ENCODE measurements around the gene IGFBP7. TPM values are rescaled to one million over a fixed set of nuclear protein-coding genes. Genes with fewer than 3 reads are reported as not detected.

The IGFBP7 gene
- total RNA-seq, 1 donor from 2014 or later, result 68.7 TPM

DNA sequence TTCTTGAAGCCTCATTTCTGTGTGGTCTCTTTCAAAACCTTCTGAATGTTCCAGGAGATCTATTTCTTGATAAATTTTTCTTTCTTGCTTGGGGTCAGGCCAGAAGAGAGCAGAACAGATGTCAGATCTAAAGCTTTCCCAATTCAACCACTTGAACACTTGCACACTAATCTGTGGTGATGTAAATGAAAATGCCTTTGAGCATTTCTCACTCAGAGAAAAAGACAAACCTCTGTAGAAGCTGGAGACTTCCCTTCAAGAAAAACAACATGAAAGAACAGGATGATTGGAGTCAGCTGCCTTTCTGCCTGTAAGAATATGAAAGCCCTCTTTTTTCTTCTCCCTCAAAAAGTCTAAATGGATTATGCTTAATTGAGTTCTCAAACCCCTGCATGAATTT, 11.2 kb downstream of the IGFBP7 start:
- no peak for ATAC-seq

DNA sequence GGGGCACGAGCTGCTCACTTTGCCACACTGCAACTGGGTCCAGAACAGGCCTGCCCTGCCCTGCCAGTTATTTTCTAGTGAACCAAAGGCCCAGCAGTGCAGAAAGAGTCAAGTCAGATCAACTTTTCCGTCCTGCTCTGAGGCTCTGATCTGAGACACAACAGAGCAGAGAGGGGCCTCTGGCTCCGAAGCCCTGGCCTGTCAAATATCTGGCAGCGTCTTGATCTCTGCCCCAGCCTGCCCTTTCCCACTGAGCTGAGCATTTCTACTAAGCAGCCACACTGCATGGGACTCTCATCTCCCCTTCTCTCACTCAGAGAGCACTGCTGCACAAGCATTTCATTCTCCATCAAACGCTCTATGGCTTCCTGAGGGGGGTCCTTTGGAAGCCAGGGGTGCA, 11.8 kb downstream of the IGFBP7 start:
- DNase-seq (ENCODE audit: low spot score) (no peak), ATAC-seq (no peak)

More for the DNA sequence above, 11.2 kb downstream of the IGFBP7 start:
- DNase-seq (ENCODE audit: low spot score), result no peak

DNA sequence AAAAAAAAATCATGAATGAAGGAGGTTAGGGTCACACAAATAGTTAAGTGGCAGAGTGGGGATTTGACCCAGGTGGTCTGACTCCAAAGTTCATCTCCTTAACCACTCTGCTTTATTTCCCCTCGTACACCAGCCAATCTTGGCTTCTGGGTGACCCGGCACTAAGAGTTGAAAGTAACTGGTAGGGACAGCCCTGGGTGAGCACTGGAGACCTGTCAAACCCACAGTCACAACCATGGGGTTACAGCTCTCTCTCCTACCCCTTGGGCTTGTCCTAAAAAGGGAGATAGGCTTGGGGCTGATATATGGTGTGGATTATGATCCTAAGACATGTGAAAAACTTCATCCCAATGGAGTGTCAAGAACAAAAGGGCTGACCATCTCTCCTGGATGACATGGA, 12.5 kb downstream of the IGFBP7 start:
- DNase-seq (ENCODE audit: low spot score), result no peak
- no peak for ATAC-seq

DNA sequence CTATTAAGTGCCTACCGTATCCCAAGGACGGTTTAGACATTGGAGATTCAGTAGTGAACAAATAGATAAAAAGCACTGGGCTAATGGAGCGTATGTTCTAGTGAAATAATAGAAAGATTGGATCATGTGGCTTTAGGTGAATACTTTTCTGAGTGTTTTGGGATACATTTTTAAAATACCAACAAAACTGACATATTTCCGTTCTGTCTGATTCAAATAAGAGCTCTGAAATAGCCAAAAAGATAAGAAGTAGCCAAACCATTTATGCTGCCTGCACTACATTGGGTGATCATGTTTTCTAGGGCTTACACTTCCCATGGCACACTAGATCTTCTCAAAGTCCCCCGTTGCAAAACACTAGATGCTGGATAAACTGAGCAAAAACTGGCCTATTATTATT, 14.2 kb downstream of the IGFBP7 start:
- DNase-seq (ENCODE audit: low spot score) (no peak), ATAC-seq (no peak)

DNA sequence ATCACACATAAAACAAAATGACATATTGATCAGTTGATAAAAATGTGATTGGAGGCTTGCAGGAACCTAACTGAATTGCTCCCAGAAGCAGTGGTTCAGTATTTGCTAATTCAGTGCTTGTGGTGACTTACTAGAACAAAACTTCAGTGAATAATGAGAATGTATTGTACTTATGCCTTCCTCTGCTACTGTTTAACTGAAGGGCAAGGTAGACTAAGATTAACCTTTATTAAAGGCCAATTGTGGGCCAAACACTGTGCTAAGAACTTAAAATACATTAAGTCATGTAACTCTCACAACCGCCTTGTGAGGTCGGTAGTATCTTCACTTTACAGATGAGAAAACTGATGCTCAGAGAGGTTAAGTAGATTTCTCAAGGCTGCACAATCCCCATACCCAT, 14.9 kb downstream of the IGFBP7 start:
- DNase-seq (ENCODE audit: low spot score) (no peak), ATAC-seq (no peak)

DNA sequence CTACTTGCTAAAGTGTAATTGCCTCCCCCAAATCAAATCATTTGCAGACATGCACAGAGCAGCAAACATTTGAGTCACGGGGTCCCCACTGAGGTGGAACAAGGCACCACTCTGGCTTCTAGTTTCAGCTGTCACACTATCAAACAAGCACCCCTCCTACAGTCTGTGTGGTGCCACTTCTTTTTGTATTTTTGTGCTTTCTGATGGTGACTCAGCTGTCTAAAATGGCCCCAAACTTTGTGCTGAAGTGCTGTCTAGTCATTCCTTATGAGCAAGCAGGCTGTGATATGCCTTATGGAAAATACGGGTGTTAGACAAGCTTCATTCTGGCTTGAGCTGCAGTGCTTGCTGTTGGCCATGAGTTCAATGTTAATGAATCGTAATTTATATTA, 15.4 kb downstream of the IGFBP7 start:
- DNase-seq (ENCODE audit: low spot score) (no peak), ATAC-seq (no peak)

DNA sequence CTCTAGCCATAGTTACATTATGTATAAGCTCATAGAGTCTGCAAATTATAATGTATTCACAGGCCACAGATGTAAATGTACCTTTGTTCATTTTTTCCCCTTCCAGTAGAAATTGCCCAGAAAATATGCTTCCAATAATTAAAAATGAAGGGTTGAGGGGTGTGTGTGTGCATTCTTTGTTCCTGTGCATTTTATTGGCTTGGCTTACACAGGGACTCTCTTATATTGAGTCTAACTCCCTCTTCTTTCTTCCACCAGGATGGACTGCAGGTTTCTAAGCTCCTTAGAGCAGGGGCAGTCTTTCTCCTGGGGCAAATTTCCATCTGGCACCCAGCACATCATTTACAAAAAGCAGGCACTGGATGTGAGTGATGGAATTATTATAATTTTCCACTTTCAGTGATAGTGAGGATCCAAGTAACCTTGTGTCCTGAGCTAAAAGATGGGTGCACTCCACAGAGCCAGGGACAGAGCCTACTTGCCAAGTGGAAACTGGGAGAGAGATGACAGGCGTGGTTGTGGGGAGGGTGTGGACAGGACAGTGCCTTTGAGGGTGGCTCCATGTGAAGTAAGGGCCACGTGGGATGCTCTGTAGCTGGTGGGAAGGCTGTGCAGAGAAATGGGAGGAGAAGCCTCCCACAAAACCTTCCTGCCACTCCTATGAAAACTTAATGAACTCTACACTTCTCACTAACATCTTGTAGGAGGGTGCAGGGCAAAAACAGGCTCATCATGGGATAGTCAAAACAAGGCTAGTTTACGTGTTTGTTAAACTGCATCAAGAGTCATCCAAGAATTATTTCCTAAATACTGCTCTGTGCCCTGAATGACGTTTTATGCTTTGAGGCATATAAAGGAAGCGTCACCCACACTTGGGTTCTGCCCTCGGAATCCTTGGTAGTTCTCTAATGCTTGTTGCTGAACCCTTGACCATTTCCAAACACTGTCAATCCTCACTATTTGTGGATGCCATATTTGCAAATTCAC, 16.0 kb downstream of the IGFBP7 start:
- DNase-seq (ENCODE audit: low spot score) (no peak), ATAC-seq (peak; percentile 33)

DNA sequence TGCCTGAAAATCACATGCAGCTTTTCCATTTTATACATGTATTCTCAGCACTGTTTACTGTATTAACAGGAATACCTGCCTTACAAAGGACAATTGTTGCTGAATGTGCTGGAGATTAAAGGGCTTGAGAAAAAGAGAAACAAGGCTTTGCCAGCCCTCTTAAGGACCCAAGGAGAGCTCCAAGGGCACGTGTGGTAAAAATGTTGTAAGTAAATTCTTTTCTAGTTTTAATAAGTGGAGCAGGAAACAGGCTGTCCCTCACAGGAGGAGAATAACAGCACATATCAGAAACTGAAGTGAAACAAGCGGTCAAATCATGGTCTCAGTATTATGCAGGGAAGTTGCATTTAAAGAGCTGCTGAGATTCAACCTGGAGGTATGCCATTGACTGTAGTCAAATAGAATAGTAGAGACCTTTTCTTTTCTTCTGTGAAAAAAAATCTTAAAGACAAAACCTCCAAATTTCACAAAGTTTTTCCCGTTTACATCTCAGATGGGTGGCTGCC, 18.5 kb downstream of the IGFBP7 start:
- ATAC-seq (no peak), DNase-seq (ENCODE audit: low spot score) (no peak)

DNA sequence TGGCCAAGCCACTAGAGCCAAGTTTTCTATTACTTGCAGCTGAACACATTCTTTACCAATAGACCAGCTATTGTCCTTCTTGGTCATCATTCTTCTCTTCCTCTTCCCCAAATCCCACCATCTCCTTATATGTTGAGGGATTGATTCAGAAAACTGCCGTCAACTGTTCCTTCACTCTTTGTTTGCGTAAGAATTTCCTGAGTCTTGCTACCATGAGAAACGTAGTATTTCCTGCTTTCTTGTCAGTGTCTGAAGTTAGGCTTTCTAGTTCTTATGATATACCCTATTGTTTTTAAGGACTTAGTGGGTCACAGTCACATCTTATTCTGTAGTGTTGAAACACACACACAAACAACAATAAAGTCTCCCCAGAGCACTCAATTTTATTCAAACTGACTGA, 20.1 kb downstream of the IGFBP7 start:
- DNase-seq (ENCODE audit: low spot score), result no peak
- ATAC-seq, result no peak

DNA sequence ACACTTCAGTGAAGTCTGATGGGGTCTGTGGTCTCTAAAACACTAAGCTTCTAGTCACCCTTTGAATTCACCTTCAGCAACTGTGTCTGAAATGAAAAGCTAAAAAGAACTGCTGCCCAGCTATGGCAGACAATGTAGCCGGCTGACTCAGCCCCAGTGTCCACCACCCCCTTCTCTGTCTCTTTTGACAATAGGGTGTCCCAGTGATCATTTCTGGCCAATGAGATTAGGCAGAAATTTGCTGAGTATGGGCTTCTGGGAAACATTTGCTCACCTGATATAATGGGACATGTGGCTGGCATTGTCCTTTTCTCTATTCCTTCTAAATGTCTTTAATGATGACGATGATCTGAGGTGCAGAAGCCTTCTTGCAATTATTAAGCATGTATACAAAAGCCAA, 20.6 kb downstream of the IGFBP7 start:
- ATAC-seq, result no peak

DNA sequence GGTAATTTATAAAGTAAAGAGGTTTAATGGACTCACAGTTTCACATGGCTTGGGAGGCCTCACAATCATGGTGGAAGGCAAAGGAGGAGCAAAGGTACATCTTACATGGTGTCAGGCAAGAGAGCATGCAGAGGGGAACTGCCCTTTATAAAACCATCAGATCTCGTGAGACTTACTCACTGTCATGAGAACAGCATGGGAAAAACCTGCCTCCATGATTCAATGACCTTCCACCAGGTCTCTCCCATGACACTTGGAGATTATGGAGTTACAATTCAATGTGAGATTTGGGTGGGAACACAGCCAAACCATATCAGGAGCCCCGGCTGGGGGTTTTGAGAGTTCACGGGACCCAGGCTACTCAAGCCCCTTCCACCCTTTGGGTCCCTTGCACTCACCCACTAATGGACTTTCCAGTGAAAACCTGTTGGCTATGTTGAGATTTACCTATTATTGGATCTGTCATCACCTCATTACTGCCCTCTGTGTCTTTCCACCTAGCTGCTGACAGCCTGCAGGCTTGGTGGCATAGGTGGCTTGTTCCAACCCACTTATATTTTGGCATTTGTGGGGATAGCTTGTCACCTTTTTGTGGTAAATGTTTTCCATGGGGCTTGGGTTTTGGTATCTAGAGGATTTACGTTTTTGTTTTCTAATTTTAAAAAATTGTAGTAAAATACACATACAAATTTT, 24.0 kb downstream of the IGFBP7 start:
- ATAC-seq, result no peak
- DNase-seq (ENCODE audit: low spot score), result no peak

More for the DNA sequence above, 20.6 kb downstream of the IGFBP7 start:
- DNase-seq (ENCODE audit: low spot score), result no peak

DNA sequence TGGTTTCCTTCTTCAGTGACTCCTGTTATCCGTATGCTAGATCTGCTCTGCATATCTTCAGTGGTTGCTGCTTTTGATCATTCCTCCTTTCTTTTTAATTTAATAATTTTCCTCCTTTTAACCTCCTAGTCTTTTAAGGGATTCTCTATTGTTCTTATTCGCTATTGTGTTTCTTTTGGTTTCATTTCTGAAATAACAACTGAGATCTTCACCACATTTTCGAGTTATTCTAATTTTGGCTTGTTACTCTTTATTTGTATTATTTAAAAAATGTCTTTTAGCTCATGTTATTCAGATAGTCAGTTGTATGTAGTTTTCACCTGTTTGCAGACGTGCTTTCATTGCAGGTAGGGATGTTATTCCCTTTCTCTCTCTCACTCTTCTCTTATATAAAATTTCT, 24.9 kb downstream of the IGFBP7 start:
- no peak for DNase-seq (ENCODE audit: low spot score)
- no peak for ATAC-seq

DNA sequence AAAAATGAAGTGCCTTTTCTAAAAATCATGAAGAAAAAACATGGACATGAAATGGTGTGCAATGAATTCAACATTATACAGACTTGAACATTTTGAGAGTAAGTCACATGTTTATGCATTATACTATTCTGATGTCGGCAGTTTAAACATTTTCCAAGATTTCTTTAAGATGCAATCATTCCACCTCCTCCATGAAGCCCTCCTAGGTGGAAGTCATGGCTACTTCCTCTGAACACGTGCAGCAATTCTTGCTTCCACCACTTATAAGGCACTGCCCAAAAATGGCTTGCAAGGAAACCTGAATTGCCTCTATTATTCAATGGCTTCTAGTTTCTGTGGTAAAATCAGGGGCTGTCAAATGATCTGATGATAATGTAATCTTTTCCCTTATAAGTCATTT, 25.8 kb downstream of the IGFBP7 start:
- ATAC-seq, result no peak
- no peak for DNase-seq (ENCODE audit: low spot score)

DNA sequence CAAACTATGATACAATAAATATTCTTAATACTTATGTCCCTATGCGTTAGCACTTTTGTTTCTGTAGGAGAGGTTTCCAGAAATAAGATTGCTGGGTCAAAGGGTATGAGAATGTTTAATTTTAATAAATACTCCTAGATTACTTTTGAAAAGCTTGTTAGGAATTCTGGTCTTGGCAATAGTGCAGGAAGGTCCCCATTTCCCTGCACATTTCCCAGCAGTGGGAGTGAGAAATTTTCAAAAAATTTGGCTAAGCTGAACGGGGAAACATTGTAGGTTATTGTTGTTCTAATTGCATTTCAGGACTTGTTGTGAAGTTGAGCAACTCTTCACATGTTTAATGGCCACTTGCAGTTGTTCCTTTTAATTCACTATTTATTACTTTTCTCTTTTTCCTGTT, 27.1 kb downstream of the IGFBP7 start:
- no peak for DNase-seq (ENCODE audit: low spot score)
- no peak for ATAC-seq

DNA sequence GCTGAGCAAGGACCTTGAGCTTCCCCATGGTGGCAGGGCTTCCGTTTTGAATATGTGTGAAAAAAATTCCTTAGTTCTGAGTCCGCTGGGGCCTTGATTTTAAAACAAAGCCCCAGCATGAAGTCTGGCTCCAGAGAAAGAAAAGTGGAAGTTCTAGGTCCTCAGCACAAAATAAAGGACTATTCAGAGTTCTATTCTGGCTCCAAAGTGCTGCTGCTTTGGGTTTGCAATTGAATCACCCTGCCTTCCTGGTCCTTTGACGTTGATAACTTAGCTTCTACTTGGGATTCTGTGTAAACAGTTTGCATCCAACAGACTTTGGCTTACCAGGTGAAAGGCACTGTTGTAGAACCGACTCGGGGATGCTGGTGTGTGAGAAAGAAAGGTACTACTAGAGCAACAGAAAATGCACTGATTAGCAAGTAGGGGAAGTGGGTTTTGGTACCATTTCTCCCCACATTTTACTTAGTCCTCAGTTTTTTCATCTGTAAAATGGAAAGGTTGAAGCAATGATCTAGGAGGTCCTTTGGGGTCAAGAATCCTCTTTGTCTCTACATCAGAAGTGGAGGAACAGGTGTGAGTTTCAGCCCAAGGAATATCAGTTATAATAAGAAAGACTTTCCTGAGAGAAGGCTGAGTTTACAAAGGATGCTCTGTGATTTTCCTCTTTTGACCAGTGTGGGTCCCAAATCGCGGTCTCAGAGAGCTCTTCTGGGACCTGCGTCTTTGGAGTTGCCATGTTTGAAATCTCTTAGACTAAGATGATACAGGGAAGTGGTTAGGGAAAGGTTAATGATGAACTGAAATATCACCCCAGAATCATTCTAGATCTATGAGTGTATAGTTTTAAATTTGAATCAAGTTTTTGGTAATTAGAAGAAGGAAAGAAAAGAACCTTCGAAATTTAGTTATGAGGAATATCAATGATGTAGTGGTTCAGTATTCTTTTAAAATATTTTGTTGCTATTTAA, 28.2 kb downstream of the IGFBP7 start:
- ATAC-seq (no peak), DNase-seq (ENCODE audit: low spot score) (no peak)

DNA sequence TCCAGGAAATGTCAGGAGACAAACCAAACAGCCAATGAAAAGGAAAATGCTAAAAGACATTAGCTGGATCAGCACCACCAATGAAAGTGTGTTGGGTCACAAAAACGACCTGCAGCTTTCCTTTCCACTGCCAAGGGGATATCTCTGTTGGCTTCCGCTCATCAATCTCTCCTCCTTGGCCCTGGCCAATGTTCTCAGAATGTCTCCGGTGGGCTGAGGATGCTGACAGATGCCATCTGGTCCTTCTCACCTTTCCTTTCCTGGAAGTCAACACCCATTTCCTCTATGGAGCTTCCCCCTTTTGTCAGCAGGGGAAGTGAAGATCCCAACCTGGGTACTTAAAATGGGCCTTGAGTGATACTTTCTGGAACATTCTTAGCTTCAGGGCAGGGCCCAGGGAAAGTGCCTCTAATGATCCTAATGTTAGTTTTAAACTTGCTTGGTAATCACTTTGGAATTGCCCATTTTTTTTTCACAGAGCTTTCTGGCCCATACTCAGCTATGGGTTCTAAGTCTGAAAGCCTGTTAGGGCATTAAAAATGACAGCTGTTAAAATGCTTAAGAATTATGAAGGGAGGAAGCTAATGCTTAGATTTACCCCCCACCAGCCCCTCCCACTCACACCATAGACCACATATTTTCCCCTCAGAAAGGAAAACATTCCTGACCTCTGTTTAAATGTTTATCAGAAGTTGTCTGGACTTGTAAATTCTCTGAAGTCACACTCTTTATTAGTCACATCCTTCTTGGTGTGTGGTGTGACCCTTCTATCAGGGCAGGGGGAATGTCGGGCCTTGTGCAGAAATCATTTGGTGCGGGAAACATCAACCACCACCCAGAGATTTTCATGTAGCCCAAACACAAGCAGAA, 29.2 kb downstream of the IGFBP7 start:
- ATAC-seq, result peak; percentile 46
- DNase-seq (ENCODE audit: low spot score), result no peak

DNA sequence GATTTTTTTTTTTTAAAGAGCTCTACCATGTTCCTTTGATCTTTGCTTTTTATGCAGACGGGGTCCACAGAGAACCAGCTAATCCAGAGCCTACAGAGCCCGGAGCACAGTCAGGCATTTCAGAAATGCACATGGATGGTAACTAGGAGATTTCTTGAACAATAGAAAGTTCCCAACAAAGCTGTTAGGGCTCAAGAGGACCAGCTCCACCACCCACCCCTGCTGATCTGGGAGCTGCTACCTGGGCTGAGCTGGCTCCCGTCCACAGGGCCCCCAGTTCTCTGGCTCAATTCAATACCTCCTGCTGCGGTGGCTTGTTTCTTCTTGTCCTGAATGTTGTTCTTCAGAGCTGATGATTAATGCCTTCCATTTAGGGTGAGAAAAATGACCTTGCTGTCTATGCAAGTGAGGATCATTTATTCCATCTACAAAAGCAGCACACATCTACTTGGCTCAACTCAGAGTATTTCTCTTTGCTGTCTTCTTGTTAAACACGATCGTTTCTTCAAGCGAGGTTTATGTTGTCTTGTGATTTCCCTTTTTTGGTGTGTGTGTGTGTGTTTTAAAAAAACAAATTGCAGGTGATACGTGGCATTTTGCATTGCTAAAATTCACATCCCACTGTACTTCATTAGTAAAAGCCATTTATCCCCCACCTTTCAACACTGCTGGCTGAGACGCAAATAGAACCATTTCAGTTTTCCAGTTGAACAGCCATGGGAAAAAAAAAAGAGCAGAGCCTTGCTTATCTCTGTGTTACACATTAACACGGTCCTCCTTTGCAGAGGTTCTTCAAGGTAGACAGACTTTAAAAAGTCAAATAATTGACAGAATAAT, 31.3 kb downstream of the IGFBP7 start:
- DNase-seq (ENCODE audit: low spot score) (no peak), ATAC-seq (no peak)

DNA sequence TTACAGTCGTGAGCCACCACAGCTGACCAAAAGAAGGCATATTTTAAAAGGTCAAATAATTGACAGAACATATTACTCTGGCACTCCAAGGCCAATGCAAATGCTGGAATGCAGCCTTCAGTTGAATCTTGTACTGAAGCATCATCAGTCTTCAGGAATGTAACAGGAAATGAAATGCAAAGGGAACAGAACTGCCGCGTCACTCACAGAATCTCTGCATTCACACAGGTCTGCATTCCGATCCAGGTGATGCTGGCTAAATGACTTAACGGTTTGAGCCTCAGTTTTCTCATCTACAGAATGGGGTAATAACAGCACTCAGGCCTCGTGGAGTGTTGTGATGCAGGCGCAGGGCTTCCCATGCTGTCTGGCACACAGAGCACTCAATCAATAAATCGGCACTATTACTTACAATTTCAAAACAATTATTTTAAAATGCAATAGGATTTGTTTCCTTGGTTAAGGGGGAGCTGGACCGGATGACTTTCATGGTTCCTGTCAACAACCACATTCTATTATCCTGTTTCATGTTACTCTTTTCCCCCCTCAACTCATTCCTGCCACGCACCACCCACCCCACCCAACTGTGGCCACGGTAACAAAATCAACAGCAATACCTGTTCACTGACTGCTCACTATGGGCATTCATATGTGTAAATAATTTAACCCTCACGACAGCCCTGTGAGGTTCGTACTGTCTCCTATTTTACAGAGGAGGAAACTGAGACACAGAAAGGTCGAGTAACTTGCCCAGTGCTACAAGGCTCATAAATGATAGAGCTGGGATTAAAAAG, 32.4 kb downstream of the IGFBP7 start:
- DNase-seq (ENCODE audit: low spot score) (no peak), ATAC-seq (no peak)

All from left lobe of liver (tissue), 2 donors.